Epithelial cell of esophagus (primary cell): Measurements from ENCODE around the gene PTPRN2.

Source experiments
- DNase-seq: peaks from one replicate; pipeline ENCODE4 v3.0.0; 2010; ENCODE audit warnings: low read depth
- H3K4me3 ChIP-seq: 2 replicates; pipeline ENCODE4 v1.5.1; 2011; ENCODE audit warnings: mild to moderate bottlenecking, low read length, control low read depth
- CTCF ChIP-seq: IDR thresholded peaks from 2 replicates; pipeline ENCODE4 v1.5.1; 2011; ENCODE audit warnings: low read depth, mild to moderate bottlenecking, low read length, control low read depth, inconsistent platforms; ENCODE audit not compliant: insufficient read depth; ENCODE audit errors: missing control alignments

The PTPRN2 gene

DNA sequence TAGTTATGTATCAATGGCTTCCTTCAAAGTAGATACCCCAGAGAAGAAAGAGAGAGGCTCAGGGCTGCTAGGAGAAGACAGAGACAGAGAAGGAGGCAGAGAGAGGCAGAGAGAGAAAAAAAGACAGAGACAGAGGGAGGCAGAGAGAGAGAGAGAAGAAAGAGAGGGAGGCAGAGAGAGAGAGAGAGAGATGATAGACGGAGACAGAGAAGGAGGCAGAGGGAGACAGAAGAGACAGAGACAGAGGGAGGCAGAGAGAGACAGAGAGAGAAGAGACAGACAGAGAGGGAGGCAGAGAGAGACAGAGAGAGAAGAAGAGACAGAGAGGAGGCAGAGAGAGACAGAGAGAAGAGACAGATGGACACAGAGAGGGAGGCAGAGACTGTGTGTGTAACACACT lies 1062.9 kb downstream of the PTPRN2 start:
- DNase-seq: no peak
- no peak overlapping the region for H3K4me3 ChIP-seq
- no peak for TF ChIP-seq CTCF

DNA sequence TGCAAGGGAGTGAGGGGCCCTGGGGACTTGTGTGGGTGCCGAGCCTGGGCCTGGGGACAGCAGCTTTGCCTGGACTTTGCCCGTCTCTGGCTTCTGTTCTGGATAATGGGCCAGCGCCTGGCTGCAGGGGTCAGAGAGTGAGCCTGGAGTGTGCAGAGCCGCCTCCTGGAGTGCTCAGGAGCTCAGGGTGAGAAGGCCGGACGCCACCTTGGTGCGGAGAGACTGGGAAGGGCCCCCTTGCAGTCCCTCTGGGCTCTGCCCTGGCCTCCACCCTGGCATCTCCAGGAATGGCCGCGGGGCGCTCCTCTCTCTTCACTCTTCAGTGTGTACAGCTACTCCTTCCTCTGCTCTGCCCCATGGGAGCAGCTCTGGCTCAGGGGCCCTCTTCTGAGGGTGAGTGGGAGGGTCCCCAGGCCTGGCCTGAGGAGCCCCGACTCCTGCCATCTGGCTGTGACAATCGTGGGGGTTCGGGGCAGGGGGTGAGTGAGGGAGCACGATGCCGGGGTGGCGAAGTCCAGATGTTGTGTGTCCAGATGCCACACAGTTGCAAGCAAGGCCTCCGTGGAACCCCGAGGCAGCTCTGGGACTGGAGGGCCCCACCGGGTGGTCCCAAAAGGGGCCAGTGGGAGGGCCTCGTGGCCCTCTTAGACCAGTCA lies 1063.7 kb downstream of the PTPRN2 start:
- H3K4me3 ChIP-seq: no peak overlapping the region
- DNase-seq: no peak
- no peak for TF ChIP-seq CTCF

GRCh38 chr7:157523371-157523765 lies 1064.3 kb downstream of the PTPRN2 start:
- H3K4me3 ChIP-seq: no peak overlapping the region
- DNase-seq: no peak
- no peak for TF ChIP-seq CTCF

- H3K4me3 ChIP-seq: no peak overlapping the region
- no peak for DNase-seq
- TF ChIP-seq CTCF: no peak
Observed at GRCh38 chr7:157522954-157523353, 1064.7 kb downstream of the PTPRN2 start.

- no peak overlapping the region for H3K4me3 ChIP-seq
- TF ChIP-seq CTCF: no peak
Observed at GRCh38 chr7:157522189-157522588, 1065.4 kb downstream of the PTPRN2 start.

GRCh38 chr7:157521752-157522151 lies 1065.9 kb downstream of the PTPRN2 start:
- no peak overlapping the region for H3K4me3 ChIP-seq
- DNase-seq: no peak
- no peak for TF ChIP-seq CTCF

More at GRCh38 chr7:157522189-157522588, 1065.4 kb downstream of the PTPRN2 start:
- DNase-seq: no peak

DNA sequence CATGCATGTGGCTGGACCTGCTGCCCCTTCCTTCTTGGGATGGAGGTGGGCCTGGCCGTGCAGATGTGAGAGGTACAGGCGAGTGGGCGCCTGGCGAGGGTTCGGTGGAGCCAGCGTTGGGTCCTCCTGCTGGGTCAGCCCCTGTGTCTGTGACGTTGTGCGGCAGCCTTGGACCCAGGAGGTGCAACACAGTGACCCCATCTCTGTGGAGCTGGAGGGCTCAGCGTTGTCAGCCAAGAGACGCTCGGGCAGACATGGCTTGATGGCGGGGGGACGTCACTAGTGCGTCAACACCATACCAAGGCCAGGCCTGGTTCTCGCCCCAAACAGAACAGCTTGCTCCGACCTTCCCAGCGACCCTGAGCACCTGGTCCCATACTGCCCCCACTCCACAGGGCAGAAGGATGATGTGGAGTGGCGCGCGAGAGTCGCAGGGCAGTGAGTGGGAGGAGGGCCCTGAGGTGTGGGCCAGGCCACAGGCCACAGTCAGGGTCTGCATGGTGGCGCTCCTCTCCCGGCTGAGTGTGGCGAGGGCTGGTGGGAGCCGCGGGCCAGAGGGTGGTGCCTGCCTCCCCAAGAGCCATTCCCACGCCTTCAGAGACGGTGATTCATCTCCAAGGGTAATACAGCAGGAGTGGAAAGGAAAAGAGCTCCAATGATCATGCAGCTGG lies 1066.4 kb downstream of the PTPRN2 start:
- no peak for TF ChIP-seq CTCF
- no peak for DNase-seq
- no peak overlapping the region for H3K4me3 ChIP-seq
